GM21515 (cell line): Measurements from ENCODE around the gene IFT57.

ENCODE experiments used
- ATAC-seq: cut with Tn5 transposase; IDR thresholded peaks from one replicate; pipeline ENCODE4 v1.9.1; 2021; ENCODE audit not compliant: unreplicated experiment

IFT57 gene

DNA sequence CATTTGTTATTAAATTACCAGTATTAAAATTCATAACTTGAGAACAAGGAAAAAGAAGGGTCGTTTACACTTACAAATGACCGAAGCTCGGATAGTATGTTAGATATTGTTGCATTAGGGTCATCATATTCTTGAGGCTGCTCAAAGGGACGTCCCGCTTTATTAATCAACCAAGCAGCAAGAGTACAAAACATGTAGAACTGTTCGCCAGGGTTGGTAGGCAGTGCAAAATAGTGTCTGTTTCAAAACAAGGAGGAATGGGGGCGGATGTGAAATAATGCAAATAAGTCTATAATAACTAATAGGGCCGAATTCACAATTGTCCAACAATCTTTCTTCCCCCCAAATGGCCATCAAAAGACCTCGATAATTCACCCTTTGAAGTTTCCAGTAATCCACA, 2.9 kb downstream of the IFT57 start:
- ATAC-seq: no peak

DNA sequence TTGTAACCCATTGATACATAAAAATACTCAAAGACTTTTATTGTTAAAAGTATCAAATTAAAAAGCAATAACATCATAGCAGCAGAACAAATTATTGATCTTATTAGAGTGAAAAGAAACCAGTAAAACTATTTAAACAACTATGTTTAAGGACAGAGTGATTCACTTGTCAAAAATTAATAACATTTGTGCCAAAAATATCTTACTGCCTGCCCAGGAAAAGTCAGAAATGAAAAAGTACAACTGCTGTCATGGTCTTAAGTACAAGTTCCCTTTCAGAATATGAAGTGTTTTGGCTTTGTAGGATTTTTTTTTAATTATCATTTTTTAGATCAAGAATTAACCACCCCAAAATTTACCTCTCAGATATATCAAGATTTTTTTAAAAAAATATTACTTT, 3.4 kb downstream of the IFT57 start:
- no peak for ATAC-seq

GRCh38 chr3:108215871-108216270, 6.4 kb downstream of the IFT57 start:
- no peak for ATAC-seq

- no peak for ATAC-seq
Observed at GRCh38 chr3:108209579-108209978, 12.6 kb downstream of the IFT57 start.

DNA sequence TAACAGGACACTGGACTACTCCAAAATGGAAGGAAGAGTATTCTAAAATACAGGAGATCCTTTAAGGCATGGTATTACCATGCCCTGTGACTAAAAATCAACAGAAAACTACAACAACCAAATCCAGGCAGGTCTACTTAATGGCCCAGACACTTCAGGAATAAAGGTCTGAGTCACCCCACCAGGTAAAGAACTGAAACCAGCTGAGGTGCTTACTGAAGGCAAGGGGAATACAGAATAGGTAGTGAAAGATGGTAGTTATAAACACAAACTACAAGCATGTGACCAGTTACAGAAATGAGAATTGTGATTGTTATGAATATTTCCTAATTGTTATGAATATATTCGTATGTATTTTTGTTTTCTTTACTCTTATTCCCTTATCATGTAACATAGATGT, 13.4 kb downstream of the IFT57 start:
- ATAC-seq: peak; percentile 94

- no peak for ATAC-seq
Observed at GRCh38 chr3:108202834-108203233, 19.4 kb downstream of the IFT57 start.

DNA sequence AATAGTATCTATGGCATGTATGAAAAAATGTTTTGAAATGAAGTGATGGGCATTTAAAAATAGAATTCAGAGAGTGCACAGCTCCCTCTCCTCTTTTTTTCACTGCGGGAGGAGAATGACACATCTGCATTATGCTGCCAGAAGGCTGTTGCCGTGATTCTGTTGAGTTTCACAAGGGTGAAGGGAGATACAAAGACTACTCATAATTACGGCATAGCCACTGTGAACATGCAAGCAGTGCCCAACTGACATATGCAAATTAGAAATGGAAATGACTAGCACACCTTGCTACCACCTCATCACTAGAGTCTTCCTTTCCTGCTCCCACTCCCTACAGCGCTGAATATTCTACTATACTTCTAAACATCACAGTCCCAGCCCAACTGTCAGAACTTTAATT, 20.1 kb downstream of the IFT57 start:
- no peak for ATAC-seq

GRCh38 chr3:108201258-108201657, 21.0 kb downstream of the IFT57 start:
- no peak for ATAC-seq

- no peak for ATAC-seq
Observed at GRCh38 chr3:108200578-108200977, 21.6 kb downstream of the IFT57 start.

DNA sequence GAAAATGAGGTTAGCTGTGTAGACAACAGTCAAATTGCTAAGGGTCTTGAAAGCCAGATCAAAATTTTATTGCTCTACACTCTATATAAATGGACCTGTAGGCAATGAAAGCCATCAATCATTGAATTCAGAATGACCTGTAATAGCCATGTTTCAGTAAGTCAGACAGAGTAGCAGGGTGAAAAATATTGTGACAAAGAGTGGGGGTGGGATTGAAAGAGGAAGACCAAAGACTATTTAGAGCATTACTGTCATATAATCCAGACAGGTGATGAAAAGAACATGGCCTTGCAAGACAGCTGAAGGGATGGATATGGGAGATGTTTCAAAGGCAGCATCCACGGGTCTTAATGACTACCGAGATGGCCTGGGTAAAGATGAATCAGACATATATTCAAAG, 22.2 kb downstream of the IFT57 start:
- ATAC-seq: no peak

DNA sequence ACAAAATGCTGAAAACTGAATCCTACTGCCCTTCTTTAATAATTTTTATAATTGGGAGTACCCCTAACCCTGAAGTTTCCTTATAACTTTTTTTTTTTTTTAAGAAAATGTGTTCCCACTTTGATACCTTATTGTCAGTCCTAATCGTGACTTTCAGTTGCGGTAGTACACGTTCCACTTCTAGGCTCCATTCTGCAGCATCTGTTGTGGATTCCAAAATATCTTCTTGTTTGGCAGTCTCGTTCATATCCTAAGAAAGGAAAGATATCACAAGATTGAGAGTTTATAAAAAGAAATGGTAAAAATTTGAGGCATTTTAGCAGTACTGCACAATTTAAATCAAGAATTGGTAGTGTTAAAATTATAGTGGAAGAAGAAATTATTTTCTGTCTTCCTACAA, 30.8 kb downstream of the IFT57 start:
- ATAC-seq: no peak

DNA sequence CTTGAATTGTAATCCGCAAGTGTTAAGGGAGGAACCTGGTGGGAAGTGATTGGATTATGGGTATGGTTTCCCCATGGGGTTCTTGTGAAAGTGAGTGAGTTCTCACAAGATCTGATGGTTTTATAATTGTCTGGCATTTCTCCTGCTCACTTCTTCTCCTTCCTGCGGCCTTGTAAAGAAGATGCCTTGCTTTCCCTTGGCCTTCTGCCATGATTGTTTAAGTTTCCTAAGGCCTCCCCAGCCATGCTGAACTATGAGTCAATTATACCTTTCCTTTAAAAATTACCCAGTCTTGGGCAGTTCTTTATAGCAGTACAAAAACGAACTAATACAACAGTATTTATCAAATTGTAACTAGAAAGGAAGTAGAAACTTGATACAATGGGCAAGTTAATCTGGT, 31.9 kb downstream of the IFT57 start:
- no peak for ATAC-seq

GRCh38 chr3:108189440-108189839, 32.8 kb downstream of the IFT57 start:
- ATAC-seq: no peak

- ATAC-seq: no peak
Observed at GRCh38 chr3:108185536-108185935, 36.7 kb downstream of the IFT57 start.

DNA sequence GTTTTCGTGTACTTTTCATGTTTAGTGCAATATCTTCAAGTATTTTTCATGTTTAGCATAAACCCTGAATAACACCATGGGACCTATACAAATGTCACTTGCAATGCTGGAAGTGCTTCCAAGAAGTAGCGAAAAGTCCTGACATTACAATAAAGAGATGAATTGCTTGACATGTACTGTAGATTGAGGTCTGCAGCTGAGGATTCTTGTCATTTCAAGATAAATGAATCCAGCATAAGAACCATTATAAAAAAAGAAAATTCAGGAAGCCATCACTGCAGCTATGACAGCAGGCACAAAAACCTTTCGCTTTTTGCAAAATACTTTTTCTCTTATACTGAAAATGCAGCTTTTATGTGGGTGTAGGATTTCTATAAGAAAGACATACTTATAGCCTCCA, 37.4 kb downstream of the IFT57 start:
- no peak for ATAC-seq

- ATAC-seq: no peak
Observed at GRCh38 chr3:108183971-108184370, 38.3 kb downstream of the IFT57 start.

- ATAC-seq: no peak
Observed at GRCh38 chr3:108183181-108183580, 39.0 kb downstream of the IFT57 start.

- no peak for ATAC-seq
Observed at GRCh38 chr3:108182339-108182738, 39.9 kb downstream of the IFT57 start.

- ATAC-seq: no peak
Observed at GRCh38 chr3:108181172-108181571, 41.1 kb downstream of the IFT57 start.

GRCh38 chr3:108180194-108180593, 42.0 kb downstream of the IFT57 start:
- no peak for ATAC-seq

- no peak for ATAC-seq
Observed at GRCh38 chr3:108178676-108179075, 43.5 kb downstream of the IFT57 start.

- no peak for ATAC-seq
Observed at GRCh38 chr3:108177536-108177935, 44.7 kb downstream of the IFT57 start.

DNA sequence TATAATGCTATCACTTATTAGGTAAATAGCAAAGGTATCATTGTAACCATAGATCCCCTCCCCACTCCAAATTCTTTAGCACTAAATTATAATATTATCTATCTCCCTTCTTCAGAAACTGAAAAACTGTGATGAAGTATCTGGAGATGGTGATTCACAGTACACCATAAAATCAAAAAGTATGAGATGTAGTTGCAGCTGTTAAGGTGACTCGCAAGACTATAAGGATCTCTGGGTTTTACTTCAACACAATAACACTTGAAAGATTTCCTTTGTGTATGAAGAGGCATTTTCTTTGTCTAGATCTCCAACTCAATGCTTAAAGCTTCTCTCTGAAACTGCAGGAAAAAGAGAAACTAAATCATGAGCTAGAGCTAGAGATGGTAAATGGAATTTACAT, 46.9 kb downstream of the IFT57 start:
- no peak for ATAC-seq

GRCh38 chr3:108171106-108171505, 51.1 kb downstream of the IFT57 start:
- ATAC-seq: no peak
